ENCODE results near the gene AK8. TPM values are rescaled to one million over a fixed set of nuclear protein-coding genes. Genes with fewer than 3 reads are reported as not detected.
"Not testable (repeated sequence)": the region's sequence is repeated elsewhere in the genome, so short reads cannot be mapped to it uniquely, and the experiment has no call there.

Gene AK8
- total RNA-seq, 1 donor from 2014 or later: 2.0 TPM

DNA sequence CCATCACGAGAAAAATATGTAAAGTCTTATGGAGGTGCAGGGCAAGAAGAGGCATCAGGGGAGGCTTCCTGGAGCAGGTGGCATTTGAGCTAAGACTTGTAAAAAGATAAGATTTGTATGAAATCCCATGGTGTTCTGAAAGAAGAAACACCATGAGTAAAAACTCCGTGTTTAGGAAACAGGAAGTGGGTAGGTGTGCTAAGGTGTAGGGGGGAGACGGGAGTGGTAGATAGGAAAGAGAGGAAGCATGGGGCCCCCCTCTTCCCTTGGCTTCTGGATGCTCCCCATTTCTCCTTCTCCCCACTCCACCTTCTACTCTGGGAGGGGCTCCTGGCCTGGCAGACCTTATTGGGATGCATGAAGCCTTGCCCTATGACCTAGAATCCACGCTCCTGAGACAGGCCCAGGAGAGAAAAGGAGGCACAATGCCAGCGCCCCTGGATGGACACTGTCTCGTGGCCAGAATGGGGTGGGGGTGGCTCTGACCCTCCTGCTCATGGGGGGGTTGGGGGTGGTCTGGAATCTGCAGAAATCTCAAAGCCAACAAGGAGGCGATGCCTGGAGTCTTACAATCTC is 104.2 kb downstream of the AK8 start:
- TF ChIP-seq, protein P1, sequence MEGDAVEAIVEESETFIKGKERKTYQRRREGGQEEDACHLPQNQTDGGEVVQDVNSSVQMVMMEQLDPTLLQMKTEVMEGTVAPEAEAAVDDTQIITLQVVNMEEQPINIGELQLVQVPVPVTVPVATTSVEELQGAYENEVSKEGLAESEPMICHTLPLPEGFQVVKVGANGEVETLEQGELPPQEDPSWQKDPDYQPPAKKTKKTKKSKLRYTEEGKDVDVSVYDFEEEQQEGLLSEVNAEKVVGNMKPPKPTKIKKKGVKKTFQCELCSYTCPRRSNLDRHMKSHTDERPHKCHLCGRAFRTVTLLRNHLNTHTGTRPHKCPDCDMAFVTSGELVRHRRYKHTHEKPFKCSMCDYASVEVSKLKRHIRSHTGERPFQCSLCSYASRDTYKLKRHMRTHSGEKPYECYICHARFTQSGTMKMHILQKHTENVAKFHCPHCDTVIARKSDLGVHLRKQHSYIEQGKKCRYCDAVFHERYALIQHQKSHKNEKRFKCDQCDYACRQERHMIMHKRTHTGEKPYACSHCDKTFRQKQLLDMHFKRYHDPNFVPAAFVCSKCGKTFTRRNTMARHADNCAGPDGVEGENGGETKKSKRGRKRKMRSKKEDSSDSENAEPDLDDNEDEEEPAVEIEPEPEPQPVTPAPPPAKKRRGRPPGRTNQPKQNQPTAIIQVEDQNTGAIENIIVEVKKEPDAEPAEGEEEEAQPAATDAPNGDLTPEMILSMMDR (IDR thresholded peaks at IDR 0.05; ENCODE audit: insufficient read depth, low read length, poor library complexity, severe bottlenecking): no peak
- Histone ChIP-seq H3K27me3 (ENCODE audit: control insufficient read depth, insufficient read depth, low read length) (no peaks in the 10 kb centered on the region), H3K36me3 (ENCODE audit: control insufficient read depth, insufficient read depth, low read length) (no peaks in the 10 kb centered on the region), H3K4me3 (ENCODE audit: low read depth, low read length) (no peak overlapping the region)
- DNase-seq (ENCODE audit: low read depth): no peak

DNA sequence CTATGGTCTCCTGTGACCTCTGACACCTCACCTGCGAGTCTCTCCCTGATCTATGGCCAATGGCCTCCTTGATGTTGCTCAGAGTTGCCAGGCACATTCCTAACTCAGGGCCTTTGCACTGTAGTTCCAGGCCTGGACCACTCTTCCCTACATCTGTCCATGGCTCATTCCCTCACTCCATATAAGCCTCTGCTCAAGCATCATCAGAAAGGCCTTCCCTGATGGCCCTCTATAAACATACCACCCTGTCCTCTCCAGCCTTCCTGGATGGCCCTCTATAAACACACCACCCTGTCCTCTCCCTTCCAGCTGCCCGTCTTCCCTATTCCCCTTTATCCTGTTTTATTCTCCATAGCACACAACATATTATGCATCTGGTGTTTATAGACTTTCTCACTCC is 105.0 kb downstream of the AK8 start:
- DNase-seq (ENCODE audit: low read depth): no peak
- no peaks in the 10 kb centered on the region for H3K36me3 ChIP-seq (ENCODE audit: control insufficient read depth, insufficient read depth, low read length)
- TF ChIP-seq, protein P1 (IDR thresholded peaks at IDR 0.05; ENCODE audit: insufficient read depth, low read length, poor library complexity, severe bottlenecking): no peak
- H3K27me3 ChIP-seq (ENCODE audit: control insufficient read depth, insufficient read depth, low read length): no peaks in the 10 kb centered on the region
- H3K4me3 ChIP-seq (ENCODE audit: low read depth, low read length): no peak overlapping the region

DNA sequence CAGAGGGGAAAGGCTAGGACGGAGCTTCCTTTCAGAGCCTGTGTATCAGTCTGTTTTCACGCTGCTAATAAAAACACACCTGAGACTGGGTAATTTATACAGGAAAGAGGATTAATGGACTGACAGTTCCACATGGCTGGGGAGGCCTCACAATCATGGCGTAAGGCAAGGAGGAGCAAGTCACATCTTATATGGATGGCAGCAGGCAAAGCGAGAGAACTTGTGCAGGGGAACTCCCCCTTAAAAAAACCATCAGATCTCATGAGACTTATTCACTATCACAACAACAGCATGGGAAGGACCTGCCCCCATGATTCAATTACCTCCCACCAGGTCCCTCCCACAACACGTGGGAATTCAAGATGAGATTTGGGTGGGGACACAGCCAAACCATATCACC is 106.3 kb downstream of the AK8 start:
- H3K27me3 ChIP-seq (ENCODE audit: control insufficient read depth, insufficient read depth, low read length); H3K4me3 ChIP-seq (ENCODE audit: low read depth, low read length); DNase-seq (ENCODE audit: low read depth); H3K36me3 ChIP-seq (ENCODE audit: control insufficient read depth, insufficient read depth, low read length): not testable (repeated sequence)

DNA sequence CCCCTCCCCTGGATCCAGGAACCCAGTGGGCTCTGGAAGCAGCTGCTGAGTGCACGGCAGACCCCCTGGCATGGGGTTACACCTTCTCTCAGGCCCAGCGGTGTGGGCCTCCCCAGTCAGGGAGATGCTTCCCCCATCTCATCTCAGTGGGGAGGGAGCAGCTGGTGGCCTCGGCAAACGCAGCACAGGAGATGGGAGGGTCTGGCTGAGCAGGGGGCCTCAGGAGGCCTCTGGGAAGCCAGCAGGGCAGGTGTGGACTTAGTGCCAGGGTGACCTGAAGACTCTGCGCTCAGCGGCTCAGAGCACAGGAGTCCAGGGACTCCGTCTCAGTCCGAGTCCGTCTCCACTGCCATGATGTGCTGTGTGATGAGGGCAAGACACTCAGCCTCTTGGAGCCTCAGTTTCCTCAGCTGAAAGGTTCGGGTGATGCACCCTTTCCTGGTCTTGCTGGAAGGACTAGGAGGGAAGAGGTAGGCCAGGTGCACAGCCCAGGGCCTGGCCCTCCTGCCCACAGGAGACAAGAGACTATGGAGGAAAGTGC is 107.2 kb downstream of the AK8 start:
- Histone ChIP-seq H3K4me3 (ENCODE audit: low read depth, low read length) (peak overlapping the region; percentile 65), H3K27me3 (ENCODE audit: control insufficient read depth, insufficient read depth, low read length) (no peaks in the 10 kb centered on the region), H3K36me3 (ENCODE audit: control insufficient read depth, insufficient read depth, low read length) (no peaks in the 10 kb centered on the region)
- TF ChIP-seq, protein P1 (IDR thresholded peaks at IDR 0.05; ENCODE audit: insufficient read depth, low read length, poor library complexity, severe bottlenecking): no peak
- DNase-seq (ENCODE audit: low read depth): no peak

DNA sequence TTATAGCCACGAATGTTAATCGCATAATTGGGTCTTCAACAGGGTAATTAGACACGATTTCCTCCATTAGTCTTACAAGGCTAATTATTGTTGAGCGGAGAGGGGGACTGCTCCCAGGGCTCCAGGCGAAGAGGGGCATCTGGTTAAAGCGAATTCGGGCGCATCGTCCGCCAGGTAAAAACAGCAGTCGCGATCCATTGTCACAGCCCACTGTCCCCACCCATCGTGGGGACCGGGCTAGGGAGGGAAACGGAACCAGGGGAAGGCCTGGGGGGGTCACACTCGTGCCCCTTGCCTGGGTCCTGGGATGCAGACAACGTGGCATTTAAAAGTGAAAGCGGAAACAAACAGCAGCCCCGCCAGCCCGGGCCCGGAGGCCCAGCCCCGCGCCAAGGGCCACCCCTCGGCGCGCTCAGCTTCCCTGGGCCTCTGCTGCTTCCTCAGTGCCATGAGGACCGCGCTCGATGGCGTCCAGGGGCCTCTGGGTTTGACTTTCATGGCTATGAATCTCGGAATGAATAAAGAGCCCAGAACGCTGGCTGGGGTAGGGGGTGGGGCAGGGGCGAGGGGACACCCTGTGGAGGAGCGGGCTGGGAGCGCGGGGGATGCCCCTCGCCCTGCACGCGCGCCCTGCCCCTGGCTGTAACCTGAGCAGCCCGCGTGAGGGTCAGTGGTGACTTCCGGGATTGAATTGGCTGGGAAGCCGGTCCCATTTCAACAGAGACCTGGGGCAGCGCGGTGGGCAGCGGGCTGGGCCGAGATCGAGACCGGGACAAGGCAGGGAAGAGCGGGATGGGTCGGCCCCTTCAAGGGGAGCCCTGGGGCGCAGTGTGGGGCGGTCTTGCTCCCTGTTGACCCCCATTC is 107.9 kb downstream of the AK8 start:
- DNase-seq (ENCODE audit: low read depth): no peak
- Histone ChIP-seq H3K36me3 (ENCODE audit: control insufficient read depth, insufficient read depth, low read length) (no peaks in the 10 kb centered on the region), H3K4me3 (ENCODE audit: low read depth, low read length) (peak overlapping the region; percentile 65), H3K27me3 (ENCODE audit: control insufficient read depth, insufficient read depth, low read length) (no peaks in the 10 kb centered on the region)
- TF ChIP-seq, protein P1 (IDR thresholded peaks at IDR 0.05; ENCODE audit: insufficient read depth, low read length, poor library complexity, severe bottlenecking): no peak

Measured in kidney epithelial cell (primary cell).